Endothelial cell of umbilical vein (primary cell): ENCODE data around the gene VPS4A. TPM values are rescaled to one million over a fixed set of nuclear protein-coding genes. Genes with fewer than 3 reads are reported as not detected.

Experiments
- BruUV-seq: library from RNA; stranded (reverse); fragments of 400-500 nt; replicated peaks from 2 replicates; lab custom pipeline; 2021; lab: Mats Ljungman, UMichigan
- CTCF ChIA-PET: fragments of 300-600, 350-600 bp; sonication (Branson Sonifier 250); formaldehyde crosslinking; loops from one replicate; lab custom pipeline; 2021; ENCODE audit warnings: antibody characterized with exemption, inconsistent platforms; lab: Charles Lee
- POLR2A ChIA-PET: fragments of 300-600, 350-600 bp; sonication (Branson Sonifier 250); formaldehyde crosslinking; loops from one replicate; lab custom pipeline; 2021; ENCODE audit warnings: antibody characterized with exemption, inconsistent platforms; lab: Charles Lee
- DNase-seq: peaks from one replicate; pipeline ENCODE4 v3.0.0-alpha.2; 2011; ENCODE audit warnings: low read depth, low spot score
- FAIRE-seq: peaks from 2 replicates; lab custom pipeline; 2011; peaks lifted over from hg19 to GRCh38; lab: Jason Lieb, UNC
- H2AFZ ChIP-seq: 2 replicates; pipeline ENCODE4 v1.6.0; 2012; ENCODE audit warnings: low read depth, low read length, control low read depth, inconsistent platforms
- H3K27ac ChIP-seq: 2 replicates; pipeline ENCODE4 v1.5.1; 2011; ENCODE audit warnings: low read depth, mild to moderate bottlenecking, control low read depth, low read length, moderate library complexity; ENCODE audit not compliant: insufficient read depth
- H3K27me3 ChIP-seq, 2 experiments: 2 replicates each; pipeline versions ENCODE4 v1.6.0 to v1.6.1; 2011; ENCODE audit warnings: low read length in 2 of 2, mixed read lengths in 1 of 2; ENCODE audit not compliant: control insufficient read depth in 2 of 2, insufficient read depth in 2 of 2
- H3K36me3 ChIP-seq, 2 experiments: 2 replicates in 1 of 2; 3 replicates in 1 of 2; pipeline ENCODE4 v1.5.1; 2011; ENCODE audit warnings: low read length in 2 of 2, mild to moderate bottlenecking in 1 of 2, moderate library complexity in 1 of 2; ENCODE audit not compliant: control insufficient read depth in 2 of 2, insufficient read depth in 2 of 2; ENCODE audit errors: extremely low read depth in 1 of 2
- H3K4me1 ChIP-seq: 3 replicates; pipeline ENCODE4 v1.5.1; 2011; ENCODE audit warnings: mild to moderate bottlenecking, low read length; ENCODE audit not compliant: control insufficient read depth, insufficient read depth; ENCODE audit errors: extremely low read depth
- H3K4me2 ChIP-seq: 2 replicates; pipeline ENCODE4 v1.6.1; 2011; ENCODE audit warnings: low read length, control low read depth, mixed read lengths; ENCODE audit not compliant: insufficient read depth
- H3K4me3 ChIP-seq, 3 experiments: fragments of 200-600 bp in 1 of 3; sonication (generic), shearing (Covaris generic) in 1 of 3; replicated peaks in 1 of 3; 2 replicates each; pipeline ENCODE4 v1.5.1; 2011 to 2016; ENCODE audit warnings: control low read depth in 3 of 3, low read length in 3 of 3, mild to moderate bottlenecking in 2 of 3, inconsistent platforms in 1 of 3, low read depth in 1 of 3, moderate library complexity in 1 of 3; ENCODE audit not compliant: insufficient read depth in 1 of 3
- H3K79me2 ChIP-seq: 2 replicates; pipeline ENCODE4 v1.6.0; 2012; ENCODE audit warnings: low read length, inconsistent platforms; ENCODE audit not compliant: control insufficient read depth, insufficient read depth
- H3K9ac ChIP-seq: replicated peaks from 2 replicates; pipeline ENCODE3; 2011; ENCODE audit warnings: low read length, control low read depth; ENCODE audit not compliant: insufficient read depth; ENCODE audit errors: extremely low read depth
- H3K9me1 ChIP-seq: replicated peaks from 3 replicates; pipeline ENCODE4 v1.6.0; 2011; ENCODE audit warnings: mild to moderate bottlenecking, low read length; ENCODE audit not compliant: control insufficient read depth, insufficient read depth; ENCODE audit errors: extremely low read depth
- H3K9me3 ChIP-seq: replicated peaks from 2 replicates; pipeline ENCODE4 v1.5.1; 2012; ENCODE audit warnings: low read length, inconsistent platforms; ENCODE audit not compliant: control insufficient read depth, insufficient read depth
- H4K20me1 ChIP-seq: replicated peaks from 2 replicates; pipeline ENCODE3; 2011; ENCODE audit warnings: mild to moderate bottlenecking, low read length; ENCODE audit not compliant: control insufficient read depth, insufficient read depth; ENCODE audit errors: extremely low read depth
- EZH2 ChIP-seq: IDR thresholded peaks from 2 replicates; pipeline ENCODE4 v1.6.1; 2012; ENCODE audit warnings: borderline replicate concordance, low read depth, mild to moderate bottlenecking, moderate library complexity, low read length, inconsistent platforms; ENCODE audit not compliant: severe bottlenecking
- FOS ChIP-seq: IDR thresholded peaks from 2 replicates; pipeline ENCODE4 v1.6.1; 2011; ENCODE audit warnings: mild to moderate bottlenecking, low read length, moderate library complexity, borderline replicate concordance; ENCODE audit not compliant: insufficient read depth
- GATA2 ChIP-seq: IDR thresholded peaks from 2 replicates; pipeline ENCODE4 v1.7.0; 2011; ENCODE audit warnings: low read depth, mild to moderate bottlenecking, moderate library complexity, mixed read lengths, low read length; ENCODE audit not compliant: insufficient read length, insufficient read depth
- JUN ChIP-seq: IDR thresholded peaks from 2 replicates; pipeline ENCODE4 v1.6.1; 2011; ENCODE audit warnings: borderline replicate concordance, low read depth; ENCODE audit not compliant: insufficient read length, insufficient read depth
- MYC ChIP-seq: IDR thresholded peaks from one replicate; pipeline ENCODE4 v1.6.1; 2011; ENCODE audit warnings: mild to moderate bottlenecking, low read depth, low read length
- POLR2A ChIP-seq: IDR thresholded peaks from 2 replicates; pipeline ENCODE4 v1.6.1; 2012; ENCODE audit warnings: low read depth, mild to moderate bottlenecking, control low read depth, low read length
- POLR2AphosphoS5 ChIP-seq: IDR thresholded peaks from 2 replicates; pipeline ENCODE4 v1.6.1; 2012; ENCODE audit warnings: low read depth, mild to moderate bottlenecking, control low read depth, low read length, moderate library complexity; ENCODE audit not compliant: insufficient read depth
- dilution Hi-C: fragments of 300-500 bp; cut with MboI; formaldehyde crosslinking; loops from one replicate; pipeline ENCODE4 v1.15.0; 2019; ENCODE audit warnings: low sequenced_read_pairs; ENCODE audit not compliant: extremely low pct_ligation_motif_present
- intact Hi-C: fragments of 100-400 bp; cut with micrococcal nuclease; formaldehyde crosslinking; loops from one replicate; pipeline ENCODE4 v1.10.0; 2022
- polyA plus RNA-seq, 4 experiments: library from polyadenylated mRNA; depleted of rRNA in 3 of 4; stranded (reverse) in 3 of 4; unstranded in 1 of 4; fragments of >200 nt; gene quantifications; 2 replicates each; pipeline versions ENCODE4 v1.2.1 to v1.2.3, GENCODE V29; 2011 to 2012; ENCODE audit warnings: missing spikeins in 1 of 4
- total RNA-seq: library from RNA; stranded (reverse); gene quantifications from 2 replicates; pipeline ENCODE4 v1.2.3, GENCODE V29; 2021
- TF ChIP-seq, protein P1 (sequence below), 2 donors: IDR thresholded peaks; 1 replicate in 1 of 2; 2 replicates in 1 of 2; pipeline ENCODE4 v1.5.1; 2011; ENCODE audit warnings: low read length in 2 of 2, mild to moderate bottlenecking in 2 of 2, moderate library complexity in 2 of 2, control low read depth in 1 of 2, inconsistent platforms in 1 of 2, low read depth in 1 of 2; ENCODE audit not compliant: insufficient read depth in 1 of 2; ENCODE audit errors: extremely low read depth in 1 of 2
- TF ChIP-seq, protein P2 (sequence below): IDR thresholded peaks from 2 replicates; pipeline ENCODE4 v1.6.1; 2011; ENCODE audit not compliant: insufficient read depth, insufficient read length

VPS4A gene
- total and polyA plus RNA-seq, 2 donors (not counting 3 experiments of a cell fraction or from before 2014, with no cell fraction given): 22.3 to 34.8 TPM

DNA sequence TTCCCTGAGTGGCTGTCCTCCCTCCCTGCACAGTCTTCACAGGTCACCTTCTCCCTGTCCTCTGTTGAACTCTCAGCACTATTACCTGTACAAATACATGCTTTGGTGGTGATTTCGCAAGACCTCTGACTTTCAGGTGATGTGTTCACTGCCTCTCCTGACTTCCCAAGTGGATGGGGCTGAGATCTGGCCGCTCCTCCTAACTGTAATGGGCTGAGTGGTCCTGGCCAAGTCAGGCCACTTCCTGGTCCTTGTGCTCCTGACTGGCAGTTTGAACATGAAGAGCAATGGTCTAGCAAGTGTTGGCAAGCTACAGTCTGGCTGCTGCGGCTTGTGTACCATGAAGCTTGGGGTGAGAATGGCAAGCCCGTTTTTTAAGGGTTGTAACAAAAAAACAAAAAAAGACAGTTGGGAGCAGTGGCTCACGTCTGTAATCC, 52.1 kb downstream of the VPS4A start:
- H3K9me3 ChIP-seq: no peaks in the 10 kb centered on the region
- CTCF ChIA-PET: no interaction called here
- no peak for DNase-seq
- TF ChIP-seq EZH2 (no peak), FOS (no peak), GATA2 (no peak), POLR2A (no peak), MYC (no peak), POLR2AphosphoS5 (no peak), JUN (no peak)
- TF ChIP-seq, protein P1, sequence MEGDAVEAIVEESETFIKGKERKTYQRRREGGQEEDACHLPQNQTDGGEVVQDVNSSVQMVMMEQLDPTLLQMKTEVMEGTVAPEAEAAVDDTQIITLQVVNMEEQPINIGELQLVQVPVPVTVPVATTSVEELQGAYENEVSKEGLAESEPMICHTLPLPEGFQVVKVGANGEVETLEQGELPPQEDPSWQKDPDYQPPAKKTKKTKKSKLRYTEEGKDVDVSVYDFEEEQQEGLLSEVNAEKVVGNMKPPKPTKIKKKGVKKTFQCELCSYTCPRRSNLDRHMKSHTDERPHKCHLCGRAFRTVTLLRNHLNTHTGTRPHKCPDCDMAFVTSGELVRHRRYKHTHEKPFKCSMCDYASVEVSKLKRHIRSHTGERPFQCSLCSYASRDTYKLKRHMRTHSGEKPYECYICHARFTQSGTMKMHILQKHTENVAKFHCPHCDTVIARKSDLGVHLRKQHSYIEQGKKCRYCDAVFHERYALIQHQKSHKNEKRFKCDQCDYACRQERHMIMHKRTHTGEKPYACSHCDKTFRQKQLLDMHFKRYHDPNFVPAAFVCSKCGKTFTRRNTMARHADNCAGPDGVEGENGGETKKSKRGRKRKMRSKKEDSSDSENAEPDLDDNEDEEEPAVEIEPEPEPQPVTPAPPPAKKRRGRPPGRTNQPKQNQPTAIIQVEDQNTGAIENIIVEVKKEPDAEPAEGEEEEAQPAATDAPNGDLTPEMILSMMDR (IDR thresholded peaks at IDR 0.05; ENCODE audit: extremely low read depth in 1 of 2, insufficient read depth in 1 of 2, low read depth in 1 of 2, low read length in 2 of 2): no peak
- TF ChIP-seq, protein P2, sequence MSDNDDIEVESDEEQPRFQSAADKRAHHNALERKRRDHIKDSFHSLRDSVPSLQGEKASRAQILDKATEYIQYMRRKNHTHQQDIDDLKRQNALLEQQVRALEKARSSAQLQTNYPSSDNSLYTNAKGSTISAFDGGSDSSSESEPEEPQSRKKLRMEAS: no peak
- no peak overlapping the region for H2AFZ ChIP-seq
- H4K20me1 ChIP-seq: no peaks in the 10 kb centered on the region
- no peak for FAIRE-seq
- H3K4me1 ChIP-seq: peaks cover 7% of the 10 kb centered on the region
- no peak overlapping the region for H3K27ac ChIP-seq
- no peaks in the 10 kb centered on the region for H3K27me3 ChIP-seq
- H3K9me1 ChIP-seq: no peaks in the 10 kb centered on the region
- no TSS peak for BruUV-seq
- H3K36me3 ChIP-seq: peaks cover 14 to 19% of the 10 kb centered on the region in 2 experiments
- intact Hi-C loops (no loop called here), dilution Hi-C loops (no loop called here)
- no peak overlapping the region for H3K4me2 ChIP-seq
- H3K79me2 ChIP-seq: peaks cover 2% of the 10 kb centered on the region
- no peak overlapping the region for H3K4me3 ChIP-seq
- POLR2A ChIA-PET: no interaction called here
- no peak overlapping the region for H3K9ac ChIP-seq
